K562 (cell line): ENCODE data around the gene PLEKHO2. TPM values are rescaled to one million over a fixed set of nuclear protein-coding genes. Genes with fewer than 3 reads are reported as not detected.

Experiments
- ATAC-seq: fragments of 200-7000 bp; cut with Tn5 transposase; 3 replicates; pipeline ENCODE4 v1.9.1; 2020; ENCODE audit warnings: moderate library complexity
- BruUV-seq: library from RNA; stranded (reverse); fragments of 400-500 nt; replicated peaks from 2 replicates; lab custom pipeline; 2021; lab: Mats Ljungman, UMichigan
- CTCF ChIA-PET: fragments of 300-600 bp; formaldehyde crosslinking; extraction: SDS; loops from one replicate; lab custom pipeline; 2021; ENCODE audit warnings: low intra/inter-chr PET ratio; lab: Yijun Ruan, JAX
- POLR2A ChIA-PET: fragments of 300-600, 350-650 bp; sonication (Branson Sonifier 250); formaldehyde crosslinking; extraction: SDS; loops from one replicate; lab custom pipeline; 2021; ENCODE audit warnings: antibody characterized with exemption, inconsistent platforms; lab: Yijun Ruan, JAX
- DNase-seq, 4 experiments: peaks; one replicate each; pipeline versions ENCODE4 v3.0.0 to v3.0.0-alpha.2; 2011 to 2018; ENCODE audit warnings: low spot score in 3 of 4, mixed read lengths in 3 of 4; ENCODE audit errors: extremely low read depth in 1 of 4
- FAIRE-seq: peaks from 2 replicates; lab custom pipeline; 2011; peaks lifted over from hg19 to GRCh38; lab: Jason Lieb, UNC
- H2AFZ ChIP-seq: 2 replicates; pipeline ENCODE4 v1.6.0; 2011; ENCODE audit warnings: low read depth, low read length, control low read depth, inconsistent platforms
- H3K27ac ChIP-seq: fragments of 200-600 bp; 3 replicates; pipeline ENCODE4 v1.8.0; 2011; ENCODE audit warnings: low read depth, mild to moderate bottlenecking, control low read depth, inconsistent platforms, low read length, moderate library complexity, mixed read lengths; ENCODE audit errors: extremely low read depth
- H3K27me3 ChIP-seq, 2 experiments: fragments of 300-600 bp in 1 of 2; 2 replicates in 1 of 2; 3 replicates in 1 of 2; pipeline versions ENCODE4 v1.6.0 to v1.8.0; 2011; ENCODE audit warnings: inconsistent platforms in 2 of 2, low read length in 2 of 2, mild to moderate bottlenecking in 1 of 2, mixed read lengths in 1 of 2, moderate library complexity in 1 of 2; ENCODE audit not compliant: control insufficient read depth in 2 of 2, insufficient read depth in 2 of 2
- H3K36me3 ChIP-seq: fragments of 300-600 bp; 3 replicates; pipeline ENCODE4 v1.8.0; 2011; ENCODE audit warnings: mild to moderate bottlenecking, low read length, inconsistent platforms; ENCODE audit not compliant: control insufficient read depth, insufficient read depth
- H3K4me1 ChIP-seq, 2 experiments: fragments of 200-600 bp in 1 of 2; replicated peaks in 1 of 2; 2 replicates in 1 of 2; 3 replicates in 1 of 2; pipeline versions ENCODE4 v1.5.1 to v1.8.0; 2011; ENCODE audit warnings: inconsistent platforms in 2 of 2, low read length in 2 of 2, mild to moderate bottlenecking in 1 of 2, mixed read lengths in 1 of 2, moderate library complexity in 1 of 2; ENCODE audit not compliant: control insufficient read depth in 2 of 2, insufficient read depth in 2 of 2
- H3K4me2 ChIP-seq: 2 replicates; pipeline ENCODE4 v1.6.1; 2011; ENCODE audit warnings: low read length, control low read depth, inconsistent platforms, mixed read lengths; ENCODE audit not compliant: insufficient read depth
- H3K4me3 ChIP-seq: fragments of 200-600 bp; sonication (generic), shearing (Covaris generic); 2 replicates; pipeline ENCODE4 v1.5.1; 2016; ENCODE audit warnings: control low read depth, inconsistent platforms
- H3K79me2 ChIP-seq: fragments of 200-600 bp; 3 replicates; pipeline ENCODE4 v1.8.0; 2011; ENCODE audit warnings: low read length, inconsistent platforms; ENCODE audit not compliant: control insufficient read depth, insufficient read depth
- H3K9ac ChIP-seq, 2 experiments: 2 replicates each; pipeline versions ENCODE4 v1.6.0 to v1.6.1; 2011; ENCODE audit warnings: low read depth in 2 of 2, low read length in 2 of 2, control low read depth in 1 of 2, inconsistent platforms in 1 of 2, mild to moderate bottlenecking in 1 of 2, mixed read lengths in 1 of 2; ENCODE audit not compliant: insufficient read depth in 1 of 2
- H3K9me1 ChIP-seq: one replicate; pipeline ENCODE4 v1.6.0; 2011; ENCODE audit warnings: inconsistent platforms, mild to moderate bottlenecking, low read length, moderate library complexity; ENCODE audit not compliant: control insufficient read depth, insufficient read depth
- H3K9me3 ChIP-seq: replicated peaks from 2 replicates; pipeline ENCODE4 v1.5.1; 2011; ENCODE audit warnings: low read depth, low read length, inconsistent platforms; ENCODE audit not compliant: control insufficient read depth, insufficient read depth
- H4K20me1 ChIP-seq: replicated peaks from 2 replicates; pipeline ENCODE4 v1.6.1; 2011; ENCODE audit warnings: low read length, inconsistent platforms, mixed read lengths; ENCODE audit not compliant: control insufficient read depth, insufficient read depth
- LARP7 ChIP-seq: fragments of 450-650 bp; IDR thresholded peaks from 2 replicates; pipeline ENCODE4 v1.6.1; 2016
- MBD1 ChIP-seq: fragments of 250-450 bp; sonication (Bioruptor Pico); IDR thresholded peaks from 2 replicates; pipeline ENCODE4 v1.8.0; 2022; ENCODE audit warnings: inconsistent platforms
- NR0B1 ChIP-seq: fragments of 450-650 bp; IDR thresholded peaks from one replicate; pipeline ENCODE4 v1.6.1; 2018; ENCODE audit warnings: mild to moderate bottlenecking, moderate library complexity; ENCODE audit not compliant: partially characterized antibody
- PHF21A ChIP-seq: fragments of 450-650 bp; IDR thresholded peaks from 2 replicates; pipeline ENCODE4 v1.6.1; 2017; ENCODE audit warnings: low read depth, borderline replicate concordance
- POLR2B ChIP-seq: fragments of 450-650 bp; IDR thresholded peaks from 2 replicates; pipeline ENCODE4 v1.6.1; 2018; ENCODE audit warnings: low read depth; ENCODE audit not compliant: partially characterized antibody
- ZBTB43 ChIP-seq: sonication (generic); formaldehyde crosslinking; IDR thresholded peaks from 2 replicates; pipeline ENCODE4 v1.8.0; 2023; ENCODE audit warnings: mild to moderate bottlenecking, missing genetic modification reagents
- ZNF121 ChIP-seq: sonication (generic); formaldehyde crosslinking; conservative IDR thresholded peaks from 2 replicates; pipeline ENCODE4 v1.8.0; 2022; ENCODE audit warnings: missing genetic modification reagents
- WGBS: fragments of 100-300 bp; shearing (Covaris generic); methylation state at CpG from one replicate; pipeline ENCODE4 v1.1.6; 2016; ENCODE audit warnings: low coverage, mixed read lengths; ENCODE audit not compliant: insufficient coverage; ENCODE audit errors: missing lambda C conversion rate; 5-methylcytosine and 5-hydroxymethylcytosine counted together
- in situ Hi-C: fragments of 300-500 bp; cut with MboI; formaldehyde crosslinking; loops from 4 replicates; pipeline ENCODE4 v1.15.0; 2018; ENCODE audit warnings: inconsistent platforms, mixed read lengths
- intact Hi-C: fragments of 100-400 bp; cut with micrococcal nuclease; formaldehyde crosslinking; loops from 2 replicates; pipeline ENCODE4 v1.14.2; 2022
- polyA plus RNA-seq, 8 experiments: library from polyadenylated mRNA; depleted of rRNA in 4 of 8; stranded (reverse) in 5 of 8; unstranded in 3 of 8; fragments of >200 nt; fragmentation: Nextera tagmentation in 2 of 8; fragmentation: Illumina TruSeq in 1 of 8; extraction: Ambion mirVana in 2 of 8; extraction: Trizol in 1 of 8; gene quantifications; 2 replicates each; pipeline versions ENCODE4 v1.2.1 to v1.2.3, GENCODE V29; 2011 to 2014; ENCODE audit warnings: inconsistent platforms in 1 of 8, missing spikeins in 1 of 8
- total RNA-seq, 7 experiments: library from RNA; depleted of rRNA in 6 of 7; stranded (reverse); fragments of >200 nt in 6 of 7; fragmentation: Illumina TruSeq in 2 of 7; extraction: Trizol in 2 of 7; gene quantifications; 2 replicates each; pipeline versions ENCODE4 v1.2.1 to v1.2.3, GENCODE V29; 2011 to 2021; ENCODE audit warnings: low replicate concordance in 1 of 7

The PLEKHO2 gene
- total and polyA plus RNA-seq, 9 of the 15 experiments (the other 6 are each of a cell fraction or from before 2014, with no cell fraction given), result 0.24 to 8.8 (median 5.5) TPM

GRCh38 chr15:64917211-64917610 is 75.5 kb downstream of the PLEKHO2 start:
- H3K4me3 ChIP-seq, result no peak overlapping the region
- BruUV-seq, result no TSS peak
- ATAC-seq (no peak), FAIRE-seq (no peak), DNase-seq (no peak)
- H3K36me3 ChIP-seq, result no peaks in the 10 kb centered on the region
- in situ Hi-C loops, result no loop called here
- no peak overlapping the region for H3K4me2 ChIP-seq
- ChIA-PET CTCF (no interaction called here), POLR2A (interaction anchor here (0.6 kb wide), 1 partner anchor 99 kb away, joined by 3 read pairs; no protein-coding TSS in a partner anchor)
- no peak overlapping the region for H3K9ac ChIP-seq
- H3K9me1 ChIP-seq, result no peaks in the 10 kb centered on the region
- H3K27ac ChIP-seq, result no peak overlapping the region
- 3% methylated on average over 9 of the region's 9 CpGs for WGBS
- no peaks in the 10 kb centered on the region for H3K9me3 ChIP-seq
- H3K79me2 ChIP-seq, result no peaks in the 10 kb centered on the region
- TF ChIP-seq LARP7, result no peak
- TF ChIP-seq NR0B1, result no peak
- TF ChIP-seq MBD1 (CRISPR knock-in tag), result no peak
- TF ChIP-seq ZBTB43 (CRISPR knock-in tag), result no peak
- TF ChIP-seq ZNF121, result no peak
- no peak for TF ChIP-seq PHF21A
- no peak for TF ChIP-seq POLR2B
- intact Hi-C loops, result no loop called here
- H3K27me3 ChIP-seq, result peaks cover 13 to 49% of the 10 kb centered on the region in 2 experiments; a peak in 4 of 5 replicates
- peaks cover 0 to 2% of the 10 kb centered on the region in 2 experiments; a peak in 1 of 5 replicates for H3K4me1 ChIP-seq
- no peak overlapping the region for H2AFZ ChIP-seq
- H4K20me1 ChIP-seq, result peaks cover 3% of the 10 kb centered on the region; the same call in 1 of the 2 replicates

Other genes with a start within 250 kb of the PLEKHO2 start
Only the 7 nearest of the 8 such genes appear.
- gene RBPMS2, start 66.3 kb upstream of the PLEKHO2 start, total RNA-seq (2014; rRNA removed), result 0.23 and 0.29 TPM in 2 replicates
- 0.11 and 0.16 TPM in 2 replicates for gene RBPMS2, start 66.3 kb upstream of the PLEKHO2 start, total RNA-seq (2014; rRNA removed; fragmentation: Illumina TruSeq; extraction: Trizol)
- 0.08 TPM in 1 of 2 replicates, not detected in the other for gene RBPMS2, start 66.3 kb upstream of the PLEKHO2 start, total RNA-seq (2015; rRNA removed; fragmentation: Illumina TruSeq; extraction: Trizol)
- gene RBPMS2, start 66.3 kb upstream of the PLEKHO2 start, total RNA-seq (2021), result 2.6 and 2.7 TPM in 2 replicates
- gene RBPMS2, start 66.3 kb upstream of the PLEKHO2 start, polyA plus RNA-seq (2011; rRNA removed), result 0.36 and 1.4 TPM in 2 replicates
- 2.4 and 3.0 TPM in 2 replicates for gene RBPMS2, start 66.3 kb upstream of the PLEKHO2 start, polyA plus RNA-seq (2014; fragmentation: Illumina TruSeq; extraction: Trizol)
- gene RBPMS2, start 66.3 kb upstream of the PLEKHO2 start, polyA plus RNA-seq (2014; fragmentation: Nextera tagmentation; extraction: Ambion mirVana), result under 1 TPM; 0.28 to 0.38 TPM
- gene RBPMS2, start 66.3 kb upstream of the PLEKHO2 start, polyA plus RNA-seq (2014; rRNA removed), result 0.61 and 1.8 TPM in 2 replicates
- gene PIF1, start 16.3 kb upstream of the PLEKHO2 start, total RNA-seq (2014; rRNA removed), result 16.6 and 19.6 TPM in 2 replicates
- gene PIF1, start 16.3 kb upstream of the PLEKHO2 start, total RNA-seq (2014; rRNA removed; fragmentation: Illumina TruSeq; extraction: Trizol), result 6.1 and 7.9 TPM in 2 replicates
- gene PIF1, start 16.3 kb upstream of the PLEKHO2 start, total RNA-seq (2015; rRNA removed; fragmentation: Illumina TruSeq; extraction: Trizol), result 9.1 and 11.5 TPM in 2 replicates
- gene PIF1, start 16.3 kb upstream of the PLEKHO2 start, total RNA-seq (2021), result 16.8 and 21.7 TPM in 2 replicates
- gene PIF1, start 16.3 kb upstream of the PLEKHO2 start, polyA plus RNA-seq (2011; rRNA removed), result 25.5 and 33.4 TPM in 2 replicates
- 10.5 and 14.8 TPM in 2 replicates for gene PIF1, start 16.3 kb upstream of the PLEKHO2 start, polyA plus RNA-seq (2014; fragmentation: Illumina TruSeq; extraction: Trizol)
- 1 to 10 TPM; 1.1 to 1.5 TPM for gene PIF1, start 16.3 kb upstream of the PLEKHO2 start, polyA plus RNA-seq (2014; fragmentation: Nextera tagmentation; extraction: Ambion mirVana)
- gene PIF1, start 16.3 kb upstream of the PLEKHO2 start, polyA plus RNA-seq (2014; rRNA removed), result 34.0 and 37.9 TPM in 2 replicates
- 0.27 and 0.33 TPM in 2 replicates for gene ANKDD1A, start 70.0 kb downstream of the PLEKHO2 start, total RNA-seq (2014; rRNA removed)
- gene ANKDD1A, start 70.0 kb downstream of the PLEKHO2 start, total RNA-seq (2014; rRNA removed; fragmentation: Illumina TruSeq; extraction: Trizol), result 0.44 and 0.48 TPM in 2 replicates
- gene ANKDD1A, start 70.0 kb downstream of the PLEKHO2 start, total RNA-seq (2015; rRNA removed; fragmentation: Illumina TruSeq; extraction: Trizol), result 0.41 and 0.43 TPM in 2 replicates
- 0.49 and 0.80 TPM in 2 replicates for gene ANKDD1A, start 70.0 kb downstream of the PLEKHO2 start, total RNA-seq (2021)
- 0.70 and 1.7 TPM in 2 replicates for gene ANKDD1A, start 70.0 kb downstream of the PLEKHO2 start, polyA plus RNA-seq (2011; rRNA removed)
- gene ANKDD1A, start 70.0 kb downstream of the PLEKHO2 start, polyA plus RNA-seq (2014; fragmentation: Illumina TruSeq; extraction: Trizol), result 0.34 and 0.60 TPM in 2 replicates
- gene ANKDD1A, start 70.0 kb downstream of the PLEKHO2 start, polyA plus RNA-seq (2014; fragmentation: Nextera tagmentation; extraction: Ambion mirVana), result under 1 TPM; 0.08 to 0.32 TPM
- 0.54 and 1.4 TPM in 2 replicates for gene ANKDD1A, start 70.0 kb downstream of the PLEKHO2 start, polyA plus RNA-seq (2014; rRNA removed)
- 46.1 and 50.0 TPM in 2 replicates for gene SPG21, start 148.0 kb downstream of the PLEKHO2 start, total RNA-seq (2014; rRNA removed)
- 71.2 and 73.9 TPM in 2 replicates for gene SPG21, start 148.0 kb downstream of the PLEKHO2 start, total RNA-seq (2014; rRNA removed; fragmentation: Illumina TruSeq; extraction: Trizol)
- gene SPG21, start 148.0 kb downstream of the PLEKHO2 start, total RNA-seq (2015; rRNA removed; fragmentation: Illumina TruSeq; extraction: Trizol), result 56.8 and 59.8 TPM in 2 replicates
- 72.0 and 79.1 TPM in 2 replicates for gene SPG21, start 148.0 kb downstream of the PLEKHO2 start, total RNA-seq (2021)
- 49.2 and 65.1 TPM in 2 replicates for gene SPG21, start 148.0 kb downstream of the PLEKHO2 start, polyA plus RNA-seq (2011; rRNA removed)
- gene SPG21, start 148.0 kb downstream of the PLEKHO2 start, polyA plus RNA-seq (2014; fragmentation: Illumina TruSeq; extraction: Trizol), result 78.7 and 98.8 TPM in 2 replicates
- 10 to 100 TPM; 22.8 to 23.6 TPM for gene SPG21, start 148.0 kb downstream of the PLEKHO2 start, polyA plus RNA-seq (2014; fragmentation: Nextera tagmentation; extraction: Ambion mirVana)
- gene SPG21, start 148.0 kb downstream of the PLEKHO2 start, polyA plus RNA-seq (2014; rRNA removed), result 65.7 and 69.0 TPM in 2 replicates
- 18.6 and 31.1 TPM in 2 replicates for gene MTFMT, start 187.7 kb downstream of the PLEKHO2 start, total RNA-seq (2014; rRNA removed)
- 18.2 and 19.6 TPM in 2 replicates for gene MTFMT, start 187.7 kb downstream of the PLEKHO2 start, total RNA-seq (2014; rRNA removed; fragmentation: Illumina TruSeq; extraction: Trizol)
- gene MTFMT, start 187.7 kb downstream of the PLEKHO2 start, total RNA-seq (2015; rRNA removed; fragmentation: Illumina TruSeq; extraction: Trizol), result 13.7 and 14.1 TPM in 2 replicates
- 17.3 and 17.6 TPM in 2 replicates for gene MTFMT, start 187.7 kb downstream of the PLEKHO2 start, total RNA-seq (2021)
- gene MTFMT, start 187.7 kb downstream of the PLEKHO2 start, polyA plus RNA-seq (2011; rRNA removed), result 16.4 and 16.7 TPM in 2 replicates
- 14.8 and 16.2 TPM in 2 replicates for gene MTFMT, start 187.7 kb downstream of the PLEKHO2 start, polyA plus RNA-seq (2014; fragmentation: Illumina TruSeq; extraction: Trizol)
- gene MTFMT, start 187.7 kb downstream of the PLEKHO2 start, polyA plus RNA-seq (2014; fragmentation: Nextera tagmentation; extraction: Ambion mirVana), result 1 to 10 TPM; 1.4 to 2.2 TPM
- gene MTFMT, start 187.7 kb downstream of the PLEKHO2 start, polyA plus RNA-seq (2014; rRNA removed), result 14.0 and 15.9 TPM in 2 replicates
- gene SLC51B, start 203.5 kb downstream of the PLEKHO2 start, total RNA-seq (2014; rRNA removed), result not detected in 2 replicates
- gene SLC51B, start 203.5 kb downstream of the PLEKHO2 start, total RNA-seq (2014; rRNA removed; fragmentation: Illumina TruSeq; extraction: Trizol), result not detected in 2 replicates
- gene SLC51B, start 203.5 kb downstream of the PLEKHO2 start, total RNA-seq (2015; rRNA removed; fragmentation: Illumina TruSeq; extraction: Trizol), result not detected in 2 replicates
- not detected in 2 replicates for gene SLC51B, start 203.5 kb downstream of the PLEKHO2 start, total RNA-seq (2021)
- not detected in 2 replicates for gene SLC51B, start 203.5 kb downstream of the PLEKHO2 start, polyA plus RNA-seq (2011; rRNA removed)
- not detected in 2 replicates for gene SLC51B, start 203.5 kb downstream of the PLEKHO2 start, polyA plus RNA-seq (2014; fragmentation: Illumina TruSeq; extraction: Trizol)
- gene SLC51B, start 203.5 kb downstream of the PLEKHO2 start, polyA plus RNA-seq (2014; fragmentation: Nextera tagmentation; extraction: Ambion mirVana), result not detected
- not detected in 2 replicates for gene SLC51B, start 203.5 kb downstream of the PLEKHO2 start, polyA plus RNA-seq (2014; rRNA removed)
- not detected in 2 replicates for gene RASL12, start 226.1 kb downstream of the PLEKHO2 start, total RNA-seq (2014; rRNA removed)
- gene RASL12, start 226.1 kb downstream of the PLEKHO2 start, total RNA-seq (2014; rRNA removed; fragmentation: Illumina TruSeq; extraction: Trizol), result not detected in 2 replicates
- gene RASL12, start 226.1 kb downstream of the PLEKHO2 start, total RNA-seq (2015; rRNA removed; fragmentation: Illumina TruSeq; extraction: Trizol), result not detected in 2 replicates
- not detected in 2 replicates for gene RASL12, start 226.1 kb downstream of the PLEKHO2 start, total RNA-seq (2021)
- not detected in 2 replicates for gene RASL12, start 226.1 kb downstream of the PLEKHO2 start, polyA plus RNA-seq (2011; rRNA removed)
- gene RASL12, start 226.1 kb downstream of the PLEKHO2 start, polyA plus RNA-seq (2014; fragmentation: Illumina TruSeq; extraction: Trizol), result not detected in 2 replicates
- gene RASL12, start 226.1 kb downstream of the PLEKHO2 start, polyA plus RNA-seq (2014; fragmentation: Nextera tagmentation; extraction: Ambion mirVana), result not detected
- gene RASL12, start 226.1 kb downstream of the PLEKHO2 start, polyA plus RNA-seq (2014; rRNA removed), result not detected in 2 replicates